ENCODE data around the gene ADAM30.

Gene ADAM30

DNA sequence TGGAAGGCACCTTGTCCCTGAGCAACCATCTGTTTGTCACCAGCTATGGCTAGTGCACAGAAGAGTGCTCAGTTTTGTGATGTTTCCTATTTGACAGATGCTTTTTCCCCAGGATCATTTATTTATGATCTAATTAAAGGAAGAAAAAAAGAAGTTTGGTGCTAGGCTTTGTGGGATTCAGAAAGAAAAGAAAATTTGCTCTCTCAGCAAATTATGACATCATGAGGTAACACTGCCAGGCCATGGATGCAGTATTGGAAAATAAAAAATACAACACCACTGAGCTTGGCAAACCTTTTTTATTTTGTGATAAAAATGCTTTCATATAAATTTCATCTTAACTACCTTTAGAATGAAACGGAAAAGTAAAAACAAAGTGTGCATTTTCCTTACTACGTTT lies 15.5 kb upstream of the ADAM30 start:
- no peak for FAIRE-seq
- DNase-seq (ENCODE audit: insufficient read length, low spot score) = no peak
- TF ChIP-seq POLR2AphosphoS5 (IDR thresholded peaks at IDR 0.05; ENCODE audit: low read depth, low read length) (no peak), TAF1 (IDR thresholded peaks at IDR 0.05; ENCODE audit: low read depth, low read length) (no peak), SPI1 (IDR thresholded peaks at IDR 0.05; ENCODE audit: low read depth, low read length) (no peak), POLR2A (IDR thresholded peaks at IDR 0.05; ENCODE audit: low read depth, low read length) (no peak), POU2F2 (IDR thresholded peaks at IDR 0.05; ENCODE audit: low read depth, low read length) (no peak), PAX5 (IDR thresholded peaks at IDR 0.05; ENCODE audit: insufficient read depth, low read length, severe bottlenecking) (no peak)

DNA sequence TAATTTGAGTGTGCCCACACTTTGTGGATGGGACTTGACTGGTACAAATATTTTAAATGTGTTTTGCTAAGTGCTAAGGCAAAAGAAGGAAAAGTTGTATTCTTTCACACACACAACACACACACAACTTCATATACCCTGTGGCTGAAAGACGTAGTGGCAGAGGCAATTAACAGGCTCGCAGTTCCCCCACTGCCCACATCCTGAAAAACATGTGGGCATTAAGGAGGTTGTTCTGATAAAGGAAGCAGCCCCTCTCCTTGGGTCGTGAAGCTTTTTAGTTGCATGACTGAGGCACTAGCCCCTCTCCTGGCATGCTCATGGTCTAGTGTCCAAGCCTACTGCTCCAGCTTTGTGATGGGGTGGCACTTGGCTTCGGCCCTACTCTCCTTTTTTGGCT lies 14.3 kb upstream of the ADAM30 start:
- no peak for DNase-seq (ENCODE audit: insufficient read length, low spot score)
- no peak for FAIRE-seq
- TF ChIP-seq TAF1 (IDR thresholded peaks at IDR 0.05; ENCODE audit: low read depth, low read length) = no peak

DNA sequence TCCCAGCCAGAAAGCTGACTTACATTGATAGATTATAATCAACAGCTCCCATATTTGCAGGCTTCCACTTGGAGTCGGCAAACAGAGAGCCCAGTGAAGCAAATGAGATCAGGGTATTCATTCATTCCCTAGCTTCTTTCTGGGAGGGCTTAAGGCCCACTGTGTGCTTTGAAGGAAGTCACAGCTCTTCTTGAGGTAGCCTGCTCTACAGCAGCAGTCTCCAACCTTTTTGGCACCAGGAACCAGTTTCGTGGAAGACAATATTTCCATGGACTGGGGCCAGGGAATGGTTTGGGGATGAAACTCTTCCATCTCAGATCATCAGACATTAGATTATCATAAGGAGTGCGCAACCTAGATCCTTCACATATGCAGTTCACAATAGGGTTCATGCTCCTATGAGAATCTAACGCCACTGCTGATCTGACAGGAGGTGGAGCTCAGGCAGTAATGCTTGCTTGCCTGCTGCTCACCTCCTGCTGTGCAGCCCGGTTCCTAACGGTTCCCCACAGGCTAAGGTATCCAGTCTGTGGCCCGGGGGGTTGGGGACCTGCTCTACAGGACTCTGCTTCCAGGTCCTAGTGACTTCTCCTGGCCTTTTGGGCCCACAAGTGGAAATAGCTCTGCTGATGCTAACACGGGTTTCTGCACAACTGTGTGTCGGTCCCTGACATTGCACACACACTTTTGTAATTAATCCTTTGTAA lies 13.7 kb upstream of the ADAM30 start:
- DNase-seq (ENCODE audit: insufficient read length, low spot score) (no peak), FAIRE-seq (no peak)
- TF ChIP-seq SPI1 (IDR thresholded peaks at IDR 0.05; ENCODE audit: low read depth, low read length) = no peak
- TF ChIP-seq POU2F2 (IDR thresholded peaks at IDR 0.05; ENCODE audit: low read depth, low read length) = no peak
- no peak for TF ChIP-seq POLR2A (IDR thresholded peaks at IDR 0.05; ENCODE audit: low read depth, low read length)
- no peak for TF ChIP-seq POLR2AphosphoS5 (IDR thresholded peaks at IDR 0.05; ENCODE audit: low read depth, low read length)
- TF ChIP-seq PAX5 (IDR thresholded peaks at IDR 0.05; ENCODE audit: insufficient read depth, low read length, severe bottlenecking) = no peak
- no peak for TF ChIP-seq TAF1 (IDR thresholded peaks at IDR 0.05; ENCODE audit: low read depth, low read length)

DNA sequence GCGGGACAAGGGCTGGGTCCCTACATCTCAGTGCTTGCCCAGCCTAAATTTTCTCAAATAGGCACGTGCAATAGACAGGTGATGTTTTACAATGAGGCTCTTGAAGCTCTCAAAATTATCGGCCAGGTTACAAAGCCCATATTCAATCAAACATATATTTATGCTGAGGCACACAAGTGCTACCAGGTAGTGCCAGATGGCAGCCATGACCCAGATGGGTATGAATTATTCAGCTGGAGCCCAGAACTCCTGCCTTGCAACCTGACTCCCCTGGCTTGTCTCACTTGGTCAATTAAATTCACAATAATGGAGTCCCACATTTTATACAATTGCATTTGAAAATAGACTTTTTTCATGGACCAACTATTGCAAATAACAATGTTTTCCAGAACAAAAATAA lies 12.3 kb upstream of the ADAM30 start:
- TF ChIP-seq POLR2AphosphoS5 (IDR thresholded peaks at IDR 0.05; ENCODE audit: low read depth, low read length) (no peak), PAX5 (IDR thresholded peaks at IDR 0.05; ENCODE audit: insufficient read depth, low read length, severe bottlenecking) (no peak), TAF1 (IDR thresholded peaks at IDR 0.05; ENCODE audit: low read depth, low read length) (no peak), POU2F2 (IDR thresholded peaks at IDR 0.05; ENCODE audit: low read depth, low read length) (no peak)
- DNase-seq (ENCODE audit: insufficient read length, low spot score) (no peak), FAIRE-seq (no peak)

DNA sequence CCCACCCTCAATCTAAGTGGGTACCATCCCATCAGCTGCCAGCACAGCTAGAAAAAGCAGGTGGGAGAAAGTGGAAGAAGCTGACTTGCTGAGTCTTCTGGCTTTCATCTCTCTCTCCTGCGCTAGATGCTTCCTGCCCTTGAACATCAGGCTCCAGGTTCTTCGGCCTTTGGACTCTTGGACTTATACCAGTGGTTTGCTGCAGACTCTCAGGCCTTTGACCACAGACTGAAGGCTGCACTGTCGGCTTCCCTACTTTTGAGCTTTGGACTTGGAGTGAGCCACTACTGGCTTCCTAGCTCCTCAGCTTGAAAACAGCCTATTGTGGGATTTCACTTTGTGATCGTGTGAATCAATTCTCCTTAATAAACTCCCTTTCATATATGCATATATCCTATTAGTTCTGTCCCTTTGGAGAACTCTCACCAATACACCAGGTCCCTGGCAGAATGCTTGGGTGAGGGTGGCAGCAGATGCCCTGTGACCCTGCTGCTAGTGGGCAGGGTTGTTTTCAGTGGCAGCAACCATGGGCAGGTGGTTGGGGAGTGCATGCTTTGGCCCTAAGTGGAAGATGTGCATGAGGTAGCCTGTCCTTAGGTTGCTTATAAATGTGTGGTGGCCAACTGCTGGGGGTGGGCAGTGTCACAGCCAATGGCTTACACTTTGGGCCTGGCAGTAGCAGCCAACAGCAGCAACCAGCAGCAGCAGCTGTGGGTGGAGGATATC lies 10.8 kb upstream of the ADAM30 start:
- DNase-seq (ENCODE audit: insufficient read length, low spot score) = no peak
- no peak for TF ChIP-seq TAF1 (IDR thresholded peaks at IDR 0.05; ENCODE audit: low read depth, low read length)
- TF ChIP-seq SPI1 (IDR thresholded peaks at IDR 0.05; ENCODE audit: low read depth, low read length) = no peak
- no peak for TF ChIP-seq PAX5 (IDR thresholded peaks at IDR 0.05; ENCODE audit: insufficient read depth, low read length, severe bottlenecking)
- TF ChIP-seq POLR2A (IDR thresholded peaks at IDR 0.05; ENCODE audit: low read depth, low read length) = no peak
- no peak for TF ChIP-seq POLR2AphosphoS5 (IDR thresholded peaks at IDR 0.05; ENCODE audit: low read depth, low read length)
- TF ChIP-seq POU2F2 (IDR thresholded peaks at IDR 0.05; ENCODE audit: low read depth, low read length) = no peak
- FAIRE-seq = no peak

DNA sequence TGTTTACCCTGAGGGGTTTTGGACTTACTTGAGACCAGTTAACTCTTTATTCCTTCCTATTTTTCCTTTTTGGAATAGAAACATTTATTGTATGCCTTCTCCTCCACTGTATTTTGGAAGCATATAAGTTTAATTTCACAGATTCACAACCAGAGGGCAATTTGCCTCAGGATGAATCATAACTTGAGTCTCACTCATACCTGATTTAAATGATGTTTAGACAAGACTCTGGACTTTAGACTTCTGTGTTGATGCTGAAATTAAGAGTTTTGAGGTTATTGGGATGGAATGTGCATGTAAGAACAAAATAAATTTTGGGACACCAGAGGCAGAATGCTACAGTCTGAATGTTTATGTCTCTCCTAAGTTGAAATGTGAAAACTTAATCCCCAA lies 7.1 kb upstream of the ADAM30 start:
- FAIRE-seq (no peak), DNase-seq (ENCODE audit: insufficient read length, low spot score) (no peak)
- no peak for TF ChIP-seq POLR2A (IDR thresholded peaks at IDR 0.05; ENCODE audit: low read depth, low read length)
- no peak for TF ChIP-seq POLR2AphosphoS5 (IDR thresholded peaks at IDR 0.05; ENCODE audit: low read depth, low read length)
- TF ChIP-seq SPI1 (IDR thresholded peaks at IDR 0.05; ENCODE audit: low read depth, low read length) = no peak
- TF ChIP-seq PAX5 (IDR thresholded peaks at IDR 0.05; ENCODE audit: insufficient read depth, low read length, severe bottlenecking) = no peak
- TF ChIP-seq TAF1 (IDR thresholded peaks at IDR 0.05; ENCODE audit: low read depth, low read length) = no peak
- TF ChIP-seq POU2F2 (IDR thresholded peaks at IDR 0.05; ENCODE audit: low read depth, low read length) = no peak

DNA sequence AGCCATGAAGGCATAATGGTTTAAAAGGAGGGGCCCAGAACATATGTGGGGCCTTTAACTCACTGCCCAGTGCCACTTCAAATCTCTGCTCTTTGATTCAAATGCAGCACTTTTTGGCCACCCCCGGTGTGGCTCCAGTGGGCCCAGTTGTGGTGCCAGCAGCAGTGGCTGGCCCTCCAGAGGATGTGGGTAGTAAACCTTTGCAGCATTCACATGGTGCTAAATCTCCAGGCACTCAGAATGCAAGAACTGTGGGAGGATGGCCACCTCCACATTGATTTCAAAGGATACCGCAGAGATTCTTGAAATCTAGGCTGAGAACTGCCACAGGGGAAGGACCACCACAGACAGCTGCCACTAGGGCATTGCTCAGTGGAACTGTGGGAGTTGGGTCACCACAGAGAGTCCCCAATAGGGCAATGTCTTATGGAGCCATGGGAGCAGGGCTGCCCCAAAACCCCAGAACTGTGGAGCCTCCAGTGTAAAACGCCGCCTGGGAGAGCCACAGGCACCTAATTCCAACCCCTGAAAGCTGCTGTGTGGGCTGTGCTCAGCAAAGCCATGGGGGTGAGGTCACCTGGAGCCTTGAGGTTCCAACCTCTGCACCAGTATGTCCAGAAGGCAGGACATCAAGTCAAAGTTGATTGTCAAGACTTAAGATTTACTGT lies 6.6 kb upstream of the ADAM30 start:
- no peak for TF ChIP-seq POU2F2 (IDR thresholded peaks at IDR 0.05; ENCODE audit: low read depth, low read length)
- TF ChIP-seq POLR2AphosphoS5 (IDR thresholded peaks at IDR 0.05; ENCODE audit: low read depth, low read length) = no peak
- TF ChIP-seq SPI1 (IDR thresholded peaks at IDR 0.05; ENCODE audit: low read depth, low read length) = no peak
- no peak for TF ChIP-seq PAX5 (IDR thresholded peaks at IDR 0.05; ENCODE audit: insufficient read depth, low read length, severe bottlenecking)
- TF ChIP-seq TAF1 (IDR thresholded peaks at IDR 0.05; ENCODE audit: low read depth, low read length) = no peak
- TF ChIP-seq POLR2A (IDR thresholded peaks at IDR 0.05; ENCODE audit: low read depth, low read length) = no peak
- no peak for DNase-seq (ENCODE audit: insufficient read length, low spot score)
- FAIRE-seq = no peak

DNA sequence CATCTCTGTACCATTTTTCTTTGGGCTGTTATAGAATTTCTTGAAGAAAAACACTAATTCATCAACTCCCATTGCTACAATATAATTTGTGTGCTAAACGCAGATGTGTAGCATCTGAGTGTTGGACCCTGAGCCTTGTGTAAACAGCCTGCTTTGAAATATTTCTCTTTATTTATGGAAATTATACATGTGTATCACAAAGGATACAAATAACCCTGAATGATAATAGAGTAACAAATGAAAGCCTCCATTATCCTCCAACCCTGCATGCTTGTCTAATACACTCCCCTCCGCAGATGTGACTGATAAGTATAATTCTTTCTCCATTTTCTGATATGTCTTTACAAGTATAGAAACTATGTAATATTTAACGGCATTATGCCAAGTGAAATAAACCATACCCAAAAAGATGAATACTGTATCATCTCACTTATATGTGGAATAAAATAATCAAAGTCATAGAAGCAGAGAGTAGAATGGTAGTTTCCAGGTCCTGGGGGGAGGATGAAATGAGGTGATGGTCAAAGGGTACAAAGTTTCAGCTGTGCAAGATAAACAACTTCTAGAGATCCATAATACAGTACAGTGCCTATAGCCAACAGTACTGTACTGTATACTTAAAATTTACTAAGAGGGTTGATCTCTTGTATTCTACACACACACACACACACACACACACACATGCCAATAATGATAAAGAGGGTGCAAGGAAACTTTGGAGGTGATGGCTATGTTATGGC lies 2.8 kb upstream of the ADAM30 start:
- FAIRE-seq (no peak), DNase-seq (ENCODE audit: insufficient read length, low spot score) (no peak)
- TF ChIP-seq POLR2AphosphoS5 (IDR thresholded peaks at IDR 0.05; ENCODE audit: low read depth, low read length) (no peak), SPI1 (IDR thresholded peaks at IDR 0.05; ENCODE audit: low read depth, low read length) (no peak), POU2F2 (IDR thresholded peaks at IDR 0.05; ENCODE audit: low read depth, low read length) (no peak), POLR2A (IDR thresholded peaks at IDR 0.05; ENCODE audit: low read depth, low read length) (no peak), PAX5 (IDR thresholded peaks at IDR 0.05; ENCODE audit: insufficient read depth, low read length, severe bottlenecking) (no peak), TAF1 (IDR thresholded peaks at IDR 0.05; ENCODE audit: low read depth, low read length) (no peak)

DNA sequence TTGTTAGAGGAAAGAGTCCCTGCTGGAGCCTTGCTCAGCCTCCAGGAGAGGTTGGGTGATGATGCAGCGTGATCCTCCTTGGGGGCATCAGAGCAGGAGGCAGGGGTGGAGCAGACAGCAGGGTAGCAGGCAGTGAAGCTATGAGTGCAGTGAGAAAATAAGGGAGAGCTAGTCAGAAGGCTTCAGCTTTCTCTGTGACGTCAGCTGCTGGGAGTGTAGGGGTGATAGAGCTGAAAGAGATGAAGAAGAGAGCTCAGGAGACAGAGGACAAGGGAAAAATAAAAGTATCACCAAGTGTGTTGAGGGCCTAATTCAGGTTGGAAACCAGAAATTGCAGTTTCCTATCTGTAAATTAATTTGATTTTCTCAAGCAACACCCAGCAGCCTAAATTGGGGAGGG lies 2.2 kb upstream of the ADAM30 start:
- DNase-seq (ENCODE audit: insufficient read length, low spot score) (no peak), FAIRE-seq (no peak)
- TF ChIP-seq SPI1 (IDR thresholded peaks at IDR 0.05; ENCODE audit: low read depth, low read length) = no peak
- no peak for TF ChIP-seq PAX5 (IDR thresholded peaks at IDR 0.05; ENCODE audit: insufficient read depth, low read length, severe bottlenecking)
- no peak for TF ChIP-seq TAF1 (IDR thresholded peaks at IDR 0.05; ENCODE audit: low read depth, low read length)
- no peak for TF ChIP-seq POU2F2 (IDR thresholded peaks at IDR 0.05; ENCODE audit: low read depth, low read length)
- TF ChIP-seq POLR2A (IDR thresholded peaks at IDR 0.05; ENCODE audit: low read depth, low read length) = no peak
- TF ChIP-seq POLR2AphosphoS5 (IDR thresholded peaks at IDR 0.05; ENCODE audit: low read depth, low read length) = no peak

Measured in GM12891 (cell line).